BLaER1 (cell line): ENCODE data around the gene L3MBTL1.

Experiments
- H3K27ac ChIP-seq: shearing (Covaris generic); formaldehyde crosslinking; 2 replicates; pipeline ENCODE4 v1.8.1; 2022
- H3K27me3 ChIP-seq: shearing (Covaris generic); formaldehyde crosslinking; 2 replicates; pipeline ENCODE4 v1.8.1; 2022
- H3K36me3 ChIP-seq: shearing (Covaris generic); formaldehyde crosslinking; 2 replicates; pipeline ENCODE4 v1.8.1; 2022
- H3K4me1 ChIP-seq: shearing (Covaris generic); formaldehyde crosslinking; 2 replicates; pipeline ENCODE4 v1.8.1; 2022
- H3K4me2 ChIP-seq: shearing (Covaris generic); formaldehyde crosslinking; 2 replicates; pipeline ENCODE4 v1.8.1; 2022
- H3K4me3 ChIP-seq: shearing (Covaris generic); formaldehyde crosslinking; 2 replicates; pipeline ENCODE4 v1.8.1; 2022
- H3K9ac ChIP-seq: shearing (Covaris generic); formaldehyde crosslinking; 2 replicates; pipeline ENCODE4 v1.8.1; 2022
- H3K9me3 ChIP-seq: shearing (Covaris generic); formaldehyde crosslinking; 2 replicates; pipeline ENCODE4 v1.8.1; 2022
- H4K20me1 ChIP-seq: shearing (Covaris generic); formaldehyde crosslinking; 2 replicates; pipeline ENCODE4 v1.8.1; 2022
- Cebpa-rat ChIP-seq: shearing (Covaris generic); IDR thresholded peaks from 2 replicates; pipeline ENCODE4 v1.8.1; 2022

The L3MBTL1 gene

DNA sequence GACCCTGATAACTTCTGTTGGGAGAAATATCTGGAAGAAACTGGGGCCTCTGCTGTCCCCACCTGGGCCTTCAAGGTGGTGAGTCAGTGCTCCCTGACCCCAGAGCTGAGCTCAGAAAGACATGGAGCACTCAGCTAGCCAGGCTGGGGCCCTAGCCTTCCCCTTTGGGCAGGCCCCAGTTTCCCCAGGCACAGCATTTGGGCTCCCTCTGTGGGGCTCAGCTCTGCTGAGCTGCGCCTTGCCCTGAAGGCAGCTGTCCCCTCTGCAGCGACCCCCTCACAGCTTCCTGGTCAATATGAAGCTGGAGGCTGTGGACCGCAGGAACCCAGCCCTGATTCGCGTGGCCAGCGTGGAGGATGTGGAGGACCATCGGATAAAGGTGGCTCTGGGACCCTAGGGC, 26.5 kb downstream of the L3MBTL1 start:
- Histone ChIP-seq H3K36me3 (peaks cover 43% of the 10 kb centered on the region), H3K9me3 (no peaks in the 10 kb centered on the region), H3K4me3 (no peak overlapping the region), H3K4me2 (no peak overlapping the region), H4K20me1 (no peaks in the 10 kb centered on the region), H3K27ac (no peak overlapping the region), H3K4me1 (no peaks in the 10 kb centered on the region), H3K27me3 (no peaks in the 10 kb centered on the region), H3K9ac (no peak overlapping the region)
- no peak for TF ChIP-seq Cebpa-rat

- Histone ChIP-seq H3K36me3 (peaks cover 38% of the 10 kb centered on the region; the same call in 1 of the 2 replicates), H3K9ac (no peak overlapping the region), H3K4me3 (no peak overlapping the region), H3K27me3 (no peaks in the 10 kb centered on the region), H3K4me1 (no peaks in the 10 kb centered on the region), H3K4me2 (no peak overlapping the region), H4K20me1 (no peaks in the 10 kb centered on the region), H3K9me3 (no peaks in the 10 kb centered on the region), H3K27ac (no peak overlapping the region)
- TF ChIP-seq Cebpa-rat, result no peak
Observed at GRCh38 chr20:43534791-43535350, 27.4 kb downstream of the L3MBTL1 start.

DNA sequence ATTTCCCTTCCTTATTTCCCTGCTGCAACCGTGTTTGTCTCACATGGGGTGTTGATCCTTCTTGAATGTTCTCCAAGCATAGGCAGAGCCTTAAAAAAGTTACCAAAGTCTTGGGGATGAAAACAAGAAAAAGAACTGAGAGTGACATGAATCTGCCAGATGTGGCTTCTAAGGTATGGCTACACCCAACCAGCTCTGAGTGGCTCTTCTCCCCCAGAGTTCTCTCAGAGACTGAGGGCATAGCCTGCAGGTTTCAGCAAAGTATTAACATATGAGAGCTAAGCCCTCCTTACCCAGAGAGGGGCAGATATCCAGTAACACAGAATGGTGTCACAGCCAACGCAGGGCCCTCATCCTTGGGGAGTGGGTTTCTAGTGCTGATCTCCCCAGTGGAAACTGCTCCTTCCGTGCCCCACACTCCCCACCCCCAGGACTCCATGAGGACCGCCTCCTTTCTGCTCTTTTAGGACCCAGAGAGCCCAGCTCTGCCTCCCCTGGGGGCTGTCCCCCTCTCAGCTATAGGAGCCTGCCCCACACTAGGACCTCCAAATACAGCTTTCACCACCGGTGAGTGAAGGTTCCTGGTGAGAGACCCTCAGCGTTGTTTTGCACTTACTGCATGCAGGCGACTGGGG, 28.0 kb downstream of the L3MBTL1 start:
- Histone ChIP-seq H3K4me3 (no peak overlapping the region), H3K9me3 (no peaks in the 10 kb centered on the region), H4K20me1 (no peaks in the 10 kb centered on the region), H3K4me2 (no peak overlapping the region), H3K27me3 (no peaks in the 10 kb centered on the region), H3K9ac (no peak overlapping the region), H3K4me1 (no peaks in the 10 kb centered on the region), H3K27ac (no peak overlapping the region), H3K36me3 (peaks cover 38% of the 10 kb centered on the region; the same call in 1 of the 2 replicates)
- no peak for TF ChIP-seq Cebpa-rat

GRCh38 chr20:43536041-43536816, 28.7 kb downstream of the L3MBTL1 start:
- no peaks in the 10 kb centered on the region for H4K20me1 ChIP-seq
- peaks cover 40% of the 10 kb centered on the region; the same call in 1 of the 2 replicates for H3K36me3 ChIP-seq
- no peak for TF ChIP-seq Cebpa-rat
- H3K9ac ChIP-seq, result no peak overlapping the region
- no peak overlapping the region for H3K27ac ChIP-seq
- no peaks in the 10 kb centered on the region for H3K4me1 ChIP-seq
- H3K4me2 ChIP-seq, result no peak overlapping the region
- no peaks in the 10 kb centered on the region for H3K27me3 ChIP-seq
- no peak overlapping the region for H3K4me3 ChIP-seq
- no peaks in the 10 kb centered on the region for H3K9me3 ChIP-seq

DNA sequence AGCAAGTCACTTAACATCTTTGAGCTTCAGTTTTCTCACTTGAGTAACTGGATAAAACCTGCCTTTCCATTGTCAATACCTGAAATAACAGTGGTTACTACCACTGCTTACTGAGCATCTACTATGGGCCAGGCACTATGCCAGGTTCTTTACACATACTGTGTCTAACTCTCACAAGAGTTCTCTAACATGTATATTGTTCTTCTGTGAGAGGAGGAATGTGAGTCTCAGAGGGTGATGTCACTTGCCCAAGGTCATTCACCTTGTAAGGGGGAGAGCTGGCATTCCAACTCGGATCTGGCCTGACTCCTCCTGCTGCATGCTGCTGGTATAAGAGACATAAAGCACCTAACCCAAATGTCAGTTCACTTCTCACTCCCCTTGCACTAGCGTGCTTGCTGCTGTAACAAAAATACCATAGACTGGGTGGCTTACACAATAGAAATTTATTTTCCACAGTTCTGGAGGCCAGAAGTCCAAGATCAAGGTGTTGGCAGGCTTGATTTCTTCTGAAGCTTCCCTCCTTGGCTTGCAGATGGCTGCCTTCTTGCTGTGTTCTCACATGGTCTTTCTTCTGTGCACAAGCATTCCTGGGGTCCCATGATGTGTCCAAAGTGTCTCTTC, 29.4 kb downstream of the L3MBTL1 start:
- TF ChIP-seq Cebpa-rat, result no peak
- Histone ChIP-seq H3K4me1 (no peaks in the 10 kb centered on the region), H3K9ac (no peak overlapping the region), H3K36me3 (peaks cover 40% of the 10 kb centered on the region; the same call in 1 of the 2 replicates), H4K20me1 (no peaks in the 10 kb centered on the region), H3K4me2 (no peak overlapping the region), H3K27me3 (no peaks in the 10 kb centered on the region), H3K4me3 (no peak overlapping the region), H3K9me3 (no peaks in the 10 kb centered on the region), H3K27ac (no peak overlapping the region)

DNA sequence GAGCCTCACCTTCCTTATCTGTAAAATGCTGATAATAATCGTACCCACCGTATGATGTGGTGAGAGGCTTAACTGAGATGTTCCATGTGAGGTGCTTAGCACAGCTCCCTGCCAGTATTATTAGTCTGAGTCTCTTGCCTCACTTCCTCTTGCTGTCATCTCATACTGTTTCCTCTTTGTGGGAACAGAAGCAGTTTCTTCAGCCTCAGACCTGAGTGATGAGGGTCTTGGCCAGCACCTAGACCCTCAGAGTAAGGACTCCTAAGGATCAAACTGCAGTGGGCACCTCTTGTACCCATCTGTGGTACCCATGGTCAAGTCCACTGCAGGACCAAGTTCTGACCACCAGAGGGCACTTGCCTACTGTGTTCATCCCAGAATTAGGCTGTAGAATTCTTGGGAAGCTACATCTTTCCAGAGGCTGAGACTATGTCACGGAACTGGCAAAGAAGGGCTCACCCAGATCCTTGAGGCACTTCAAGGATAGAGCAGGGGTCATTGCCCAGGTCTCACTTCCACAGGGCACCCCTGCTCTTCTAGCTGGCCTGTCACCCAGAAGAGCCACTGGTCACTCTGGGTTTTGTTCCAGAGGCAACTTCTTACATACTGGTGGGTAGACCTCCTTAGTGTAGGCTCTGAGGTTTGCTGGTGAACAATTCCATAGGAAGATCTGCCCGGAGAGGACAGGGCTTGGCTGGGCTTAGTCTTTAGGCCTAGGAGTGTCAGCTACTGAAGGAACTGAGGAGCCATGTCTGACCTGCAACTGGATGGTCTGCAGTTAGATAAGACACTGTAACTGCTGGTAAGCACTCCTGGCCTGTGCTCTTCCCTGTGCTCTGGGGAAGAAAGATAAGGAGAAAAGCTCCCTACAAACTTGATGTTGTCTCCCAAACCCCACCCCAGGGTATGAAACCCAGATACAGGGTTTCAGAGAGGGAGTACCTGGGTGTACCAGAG, 30.7 kb downstream of the L3MBTL1 start:
- Histone ChIP-seq H3K27ac (no peak overlapping the region), H3K9ac (no peak overlapping the region), H3K27me3 (no peaks in the 10 kb centered on the region), H3K4me1 (no peaks in the 10 kb centered on the region), H3K4me2 (no peak overlapping the region), H3K36me3 (peaks cover 40% of the 10 kb centered on the region; the same call in 1 of the 2 replicates), H4K20me1 (no peaks in the 10 kb centered on the region), H3K9me3 (no peaks in the 10 kb centered on the region), H3K4me3 (no peak overlapping the region)
- no peak for TF ChIP-seq Cebpa-rat

- no peak for TF ChIP-seq Cebpa-rat
- Histone ChIP-seq H3K4me3 (no peak overlapping the region), H3K36me3 (peaks cover 40% of the 10 kb centered on the region; the same call in 1 of the 2 replicates), H3K9me3 (no peaks in the 10 kb centered on the region), H3K9ac (no peak overlapping the region), H3K4me2 (no peak overlapping the region), H3K27me3 (no peaks in the 10 kb centered on the region), H3K27ac (no peak overlapping the region), H4K20me1 (no peaks in the 10 kb centered on the region), H3K4me1 (no peaks in the 10 kb centered on the region)
Observed at GRCh38 chr20:43538878-43539700, 31.6 kb downstream of the L3MBTL1 start.

- H3K4me1 ChIP-seq, result no peaks in the 10 kb centered on the region
- H3K27ac ChIP-seq, result no peak overlapping the region
- TF ChIP-seq Cebpa-rat, result no peak
- no peaks in the 10 kb centered on the region for H3K27me3 ChIP-seq
- peaks cover 38% of the 10 kb centered on the region; the same call in 1 of the 2 replicates for H3K36me3 ChIP-seq
- no peaks in the 10 kb centered on the region for H3K9me3 ChIP-seq
- no peak overlapping the region for H3K4me3 ChIP-seq
- no peaks in the 10 kb centered on the region for H4K20me1 ChIP-seq
- no peak overlapping the region for H3K4me2 ChIP-seq
- no peak overlapping the region for H3K9ac ChIP-seq
Observed at GRCh38 chr20:43539975-43540672, 32.6 kb downstream of the L3MBTL1 start.
